Colonic mucosa (tissue), 4 donors: Measurements from ENCODE around the gene FAT1. TPM values are rescaled to one million over a fixed set of nuclear protein-coding genes. Genes with fewer than 3 reads are reported as not detected.

Experiments used
- DNase-seq: peaks from one replicate; pipeline ENCODE4 v3.0.0-alpha.2; 2020
- H3K27ac ChIP-seq: fragments of 200-600 bp; one replicate; pipeline ENCODE4 v1.8.0; 2021
- H3K27me3 ChIP-seq: fragments of 200-600 bp; one replicate; pipeline ENCODE4 v1.8.0; 2021
- H3K36me3 ChIP-seq: fragments of 200-600 bp; one replicate; pipeline ENCODE4 v1.8.0; 2021
- H3K4me1 ChIP-seq: fragments of 200-600 bp; one replicate; pipeline ENCODE4 v1.8.0; 2021; ENCODE audit warnings: mild to moderate bottlenecking
- H3K4me3 ChIP-seq: fragments of 200-600 bp; one replicate; pipeline ENCODE4 v1.8.0; 2021
- H3K9ac ChIP-seq, 2 donors: one replicate each; pipeline ENCODE4 v1.7.0; 2013; ENCODE audit warnings: control low read depth in 2 of 2, low read depth in 2 of 2, low read length in 2 of 2
- H3K9me3 ChIP-seq: fragments of 200-600 bp; one replicate; pipeline ENCODE4 v1.8.0; 2021
- CTCF ChIP-seq: fragments of 200-600 bp; IDR thresholded peaks from one replicate; pipeline ENCODE4 v1.8.0; 2022; ENCODE audit warnings: antibody characterized with exemption, mild to moderate bottlenecking
- intact Hi-C: fragments of 100-400 bp; cut with DNase I; formaldehyde crosslinking; loops from one replicate; pipeline ENCODE4 v1.14.1; 2022
- total RNA-seq, 2 donors: library from RNA; stranded (reverse); fragmentation: NEBNext Ultra II Directional in 1 of 2; extraction: Animal tissue kit (Norgen Biotek cat#: 25700) in 1 of 2; gene quantifications; one replicate each; pipeline ENCODE4 v1.2.1, GENCODE V29; 2021
- donor health status: healthy.
- donor health status: DM: no; HTN: no; CAD: no.
- donor health status: DM: no; HTN: no; CAD: no.

Gene FAT1
- total RNA-seq, 2 donors from 2014 or later: 243 to 300 TPM

- Histone ChIP-seq H3K4me1 (peaks cover 7% of the 10 kb centered on the region), H3K27me3 (no peaks in the 10 kb centered on the region), H3K9ac (no peak overlapping the region), H3K4me3 (no peak overlapping the region), H3K36me3 (no peaks in the 10 kb centered on the region), H3K27ac (no peak overlapping the region), H3K9me3 (no peaks in the 10 kb centered on the region)
- intact Hi-C loops: no loop called here
- no peak for TF ChIP-seq CTCF
- no peak for DNase-seq
Measured at GRCh38 chr4:186767794-186768193, 44.1 kb upstream of the FAT1 start.

- no peaks in the 10 kb centered on the region for H3K9me3 ChIP-seq
- no peaks in the 10 kb centered on the region for H3K36me3 ChIP-seq
- H3K9ac ChIP-seq: peak overlapping the region in 1 of 2 donors; percentile 30
- peak; percentile 85 for DNase-seq
- intact Hi-C loops: no loop called here
- no peak for TF ChIP-seq CTCF
- H3K27me3 ChIP-seq: no peaks in the 10 kb centered on the region
- peaks cover 7% of the 10 kb centered on the region for H3K4me1 ChIP-seq
- H3K4me3 ChIP-seq: no peak overlapping the region
- H3K27ac ChIP-seq: peak overlapping the region; percentile 77
Measured at GRCh38 chr4:186765673-186766546, 42.3 kb upstream of the FAT1 start.

- H3K9me3 ChIP-seq: no peaks in the 10 kb centered on the region
- H3K27me3 ChIP-seq: no peaks in the 10 kb centered on the region
- H3K9ac ChIP-seq: peak overlapping the region in 1 of 2 donors; percentile 30
- intact Hi-C loops: no loop called here
- peak overlapping the region; percentile 77 for H3K27ac ChIP-seq
- no peaks in the 10 kb centered on the region for H3K36me3 ChIP-seq
- H3K4me1 ChIP-seq: peaks cover 7% of the 10 kb centered on the region
- H3K4me3 ChIP-seq: no peak overlapping the region
- DNase-seq: peak; percentile 82
- TF ChIP-seq CTCF: no peak
Measured at GRCh38 chr4:186765138-186765537, 41.5 kb upstream of the FAT1 start.

GRCh38 chr4:186764457-186764856, 40.8 kb upstream of the FAT1 start:
- intact Hi-C loops: no loop called here
- no peak for TF ChIP-seq CTCF
- Histone ChIP-seq H3K9ac (no peak overlapping the region), H3K4me3 (no peak overlapping the region), H3K27me3 (no peaks in the 10 kb centered on the region), H3K9me3 (no peaks in the 10 kb centered on the region), H3K4me1 (peaks cover 7% of the 10 kb centered on the region), H3K36me3 (no peaks in the 10 kb centered on the region), H3K27ac (peak overlapping the region; percentile 77)
- DNase-seq: no peak

GRCh38 chr4:186762865-186763264, 39.2 kb upstream of the FAT1 start:
- H3K27ac ChIP-seq: no peak overlapping the region
- H3K27me3 ChIP-seq: no peaks in the 10 kb centered on the region
- no peaks in the 10 kb centered on the region for H3K36me3 ChIP-seq
- no peak for TF ChIP-seq CTCF
- no peak overlapping the region for H3K9ac ChIP-seq
- intact Hi-C loops: no loop called here
- H3K4me1 ChIP-seq: peaks cover 7% of the 10 kb centered on the region
- no peak overlapping the region for H3K4me3 ChIP-seq
- no peak for DNase-seq
- H3K9me3 ChIP-seq: no peaks in the 10 kb centered on the region
